Spleen (tissue), 11 donors: ENCODE data around the gene CATSPERD. TPM values are rescaled to one million over a fixed set of nuclear protein-coding genes. Genes with fewer than 3 reads are reported as not detected.

Experiments used
- DNase-seq: peaks from one replicate; pipeline ENCODE4 v3.0.0-alpha.2; 2020
- H3K27ac ChIP-seq, 8 donors: fragments of 200-600 bp; sonication (generic) in 7 of 8; 1 replicate in 4 of 8; 2 replicates in 4 of 8; pipeline versions ENCODE4 v1.5.0 to v1.8.0; 2016 to 2021; ENCODE audit warnings: inconsistent platforms in 4 of 8, mild to moderate bottlenecking in 4 of 8, moderate library complexity in 1 of 8
- H3K27me3 ChIP-seq, 7 donors: fragments of 200-600 bp; sonication (generic) in 6 of 7; replicated peaks in 1 of 7; 1 replicate in 4 of 7; 2 replicates in 3 of 7; pipeline versions ENCODE4 v1.5.0 to v1.8.0; 2016 to 2021; ENCODE audit warnings: inconsistent platforms in 3 of 7, mild to moderate bottlenecking in 1 of 7
- H3K36me3 ChIP-seq, 6 donors: fragments of 200-600 bp; sonication (generic) in 5 of 6; 1 replicate in 4 of 6; 2 replicates in 2 of 6; pipeline versions ENCODE4 v1.5.0 to v1.8.0; 2016 to 2021; ENCODE audit warnings: inconsistent platforms in 2 of 6
- H3K4me1 ChIP-seq, 6 donors: fragments of 200-600 bp; sonication (generic) in 5 of 6; 1 replicate in 3 of 6; 2 replicates in 3 of 6; pipeline versions ENCODE4 v1.5.0 to v1.8.0; 2016 to 2021; ENCODE audit warnings: inconsistent platforms in 3 of 6
- H3K4me3 ChIP-seq, 8 donors: fragments of 200-600 bp; sonication (generic) in 7 of 8; 1 replicate in 4 of 8; 2 replicates in 4 of 8; pipeline versions ENCODE4 v1.5.0 to v1.8.0; 2016 to 2021; ENCODE audit warnings: inconsistent platforms in 4 of 8, mild to moderate bottlenecking in 4 of 8, moderate library complexity in 2 of 8
- H3K9me3 ChIP-seq, 8 donors: fragments of 200-600 bp; sonication (generic) in 7 of 8; 1 replicate in 4 of 8; 2 replicates in 4 of 8; pipeline versions ENCODE4 v1.5.0 to v1.8.0; 2016 to 2021; ENCODE audit warnings: inconsistent platforms in 4 of 8
- CTCF ChIP-seq, 11 experiments: fragments of 200-600 bp in 7 of 11; fragments of 450-650 bp in 4 of 11; sonication (generic) in 4 of 11; IDR thresholded peaks in 8 of 11; conservative IDR thresholded peaks in 3 of 11; 1 replicate in 7 of 11; 2 replicates in 4 of 11; pipeline versions ENCODE4 v1.4.0 to v1.8.0; 2016 to 2021; ENCODE audit warnings: antibody characterized with exemption in 11 of 11, inconsistent platforms in 4 of 11, mild to moderate bottlenecking in 1 of 11
- POLR2A ChIP-seq, 3 donors: fragments of 450-650 bp; IDR thresholded peaks; one replicate each; pipeline ENCODE4 v1.5.1; 2017; ENCODE audit warnings: antibody characterized with exemption in 3 of 3, mild to moderate bottlenecking in 1 of 3
- POLR2AphosphoS5 ChIP-seq, 3 donors: sonication (generic); formaldehyde crosslinking; IDR thresholded peaks; one replicate each; pipeline ENCODE4 v1.5.1; 2017; ENCODE audit warnings: antibody characterized with exemption in 3 of 3
- WGBS, 5 donors: extraction: QIAGEN DNeasy Blood & Tissue Kit in 3 of 5; methylation state at CpG; one replicate each; pipeline versions ENCODE4 v1.1.5 to v1.1.7; 2013 to 2018; 5-methylcytosine and 5-hydroxymethylcytosine counted together
- intact Hi-C: fragments of 100-400 bp; cut with DNase I; formaldehyde crosslinking; loops from one replicate; pipeline ENCODE4 v1.15.0; 2023; ENCODE audit warnings: low total_unique reads
- polyA plus RNA-seq, 3 donors: library from polyadenylated mRNA; stranded (reverse); fragments of 200-250 nt; gene quantifications; one replicate each; pipeline ENCODE4 v1.2.1, GENCODE V29; 2013
- total RNA-seq, 7 donors: library from RNA; depleted of rRNA in 3 of 7; stranded (reverse); fragments of >200 nt in 3 of 7; fragmentation: NEBNext Ultra II Directional in 4 of 7; extraction: Animal tissue kit (Norgen Biotek cat#: 25700) in 4 of 7; gene quantifications; one replicate each; pipeline versions ENCODE4 v1.1.0 to v1.2.1, GENCODE V29; 2016 to 2021
- donor health status: healthy with polysubstance abuse.
- donor health status: DM: no; HTN: no; CAD: no; lungs with moderate emphysema.
- donor health status: DM: no; HTN: no; CAD: no.
- donor health status: Bipolar disorder and iron deficiency.
- donor health status: healthy.
- donor health status: DM: no; HTN: no; CAD: no.
- donor health status: DM: yes; HTN: yes; CAD: no.

Gene CATSPERD
- total and polyA plus RNA-seq, 10 donors = not detected

GRCh38 chr19:5677580-5677979 is 42.9 kb upstream of the CATSPERD start:
- intact Hi-C loops = loop anchor here (10.0 kb wide), 1 partner anchor 53 kb away; the partner anchor contains the start of genes SAFB and SAFB2
- Histone ChIP-seq H3K4me3 (no peak overlapping the region), H3K36me3 (peaks cover 0 to 35% (median 6%) of the 10 kb centered on the region in 6 donors)

GRCh38 chr19:5678071-5678718 is 42.2 kb upstream of the CATSPERD start:
- no peak for TF ChIP-seq POLR2A (IDR thresholded peaks at IDR 0.05)
- no peak for TF ChIP-seq CTCF (IDR thresholded peaks at IDR 0.05 in 8 of 11, conservative IDR thresholded peaks at IDR 0.05 in 3 of 11)
- TF ChIP-seq POLR2AphosphoS5 (IDR thresholded peaks at IDR 0.05) = no peak
- no peak for DNase-seq
- H3K27ac ChIP-seq = no peak overlapping the region
- no peak overlapping the region for H3K4me3 ChIP-seq
- intact Hi-C loops = loop anchor here (10.0 kb wide), 1 partner anchor 53 kb away; the partner anchor contains the start of genes SAFB and SAFB2
- peaks cover 12 to 33% (median 21%) of the 10 kb centered on the region in 6 donors for H3K4me1 ChIP-seq
- no peaks in the 10 kb centered on the region for H3K27me3 ChIP-seq
- peaks cover 0 to 29% (median 6%) of the 10 kb centered on the region in 6 donors for H3K36me3 ChIP-seq
- WGBS, 5 donors = 90 to 96% (median 92%) methylated on average over 17 to 22 of the region's 22 CpGs
- H3K9me3 ChIP-seq = no peaks in the 10 kb centered on the region

More at GRCh38 chr19:5677580-5677979, 42.9 kb upstream of the CATSPERD start:
- H3K9me3 ChIP-seq = no peaks in the 10 kb centered on the region
- H3K27ac ChIP-seq = no peak overlapping the region
- no peak for DNase-seq
- 92 to 97% (median 93%) methylated on average over 8 to 9 of the region's 9 CpGs for WGBS, 5 donors
- TF ChIP-seq POLR2AphosphoS5 (IDR thresholded peaks at IDR 0.05) (peak in 1 of 3 donors; percentile 22), CTCF (IDR thresholded peaks at IDR 0.05 in 8 of 11, conservative IDR thresholded peaks at IDR 0.05 in 3 of 11) (no peak)
- no peaks in the 10 kb centered on the region for H3K27me3 ChIP-seq
- peaks cover 12 to 33% (median 21%) of the 10 kb centered on the region in 6 donors for H3K4me1 ChIP-seq

- Histone ChIP-seq H3K4me3 (peak overlapping the region; percentile 54 to 97 (median 88)), H3K9me3 (no peaks in the 10 kb centered on the region), H3K36me3 (peaks cover 0 to 21% (median 6%) of the 10 kb centered on the region in 6 donors), H3K4me1 (peaks cover 12 to 33% (median 21%) of the 10 kb centered on the region in 6 donors), H3K27ac (peak overlapping the region; percentile 84 to 94 (median 94)), H3K27me3 (no peaks in the 10 kb centered on the region)
- WGBS, 5 donors = 29 to 55% (median 37%) methylated on average over 11 to 26 of the region's 26 CpGs
- intact Hi-C loops = loop anchor here (10.0 kb wide), 1 partner anchor 55 kb away; the partner anchor contains the start of genes SAFB and SAFB2
- no peak for TF ChIP-seq POLR2A (IDR thresholded peaks at IDR 0.05)
- no peak for TF ChIP-seq POLR2AphosphoS5 (IDR thresholded peaks at IDR 0.05)
- DNase-seq = peak; percentile 90
Measured at GRCh38 chr19:5679289-5680083, 41.0 kb upstream of the CATSPERD start.

- 0 to 1% (median 0%) methylated on average over 15 to 23 of the region's 23 CpGs for WGBS, 5 donors
- peaks cover 0 to 21% (median 6%) of the 10 kb centered on the region in 6 donors for H3K36me3 ChIP-seq
- peaks cover 12 to 33% (median 21%) of the 10 kb centered on the region in 6 donors for H3K4me1 ChIP-seq
- no peaks in the 10 kb centered on the region for H3K9me3 ChIP-seq
- intact Hi-C loops = no loop called here
- peak; percentile 90 for DNase-seq
- peak overlapping the region; percentile 54 to 97 (median 88) for H3K4me3 ChIP-seq
- H3K27me3 ChIP-seq = no peaks in the 10 kb centered on the region
- peak overlapping the region; percentile 84 to 94 (median 94) for H3K27ac ChIP-seq
- TF ChIP-seq POLR2AphosphoS5 (IDR thresholded peaks at IDR 0.05) (no peak), CTCF (IDR thresholded peaks at IDR 0.05 in 8 of 11, conservative IDR thresholded peaks at IDR 0.05 in 3 of 11) (no peak), POLR2A (IDR thresholded peaks at IDR 0.05) (no peak)
Measured at GRCh38 chr19:5680084-5680436, 40.4 kb upstream of the CATSPERD start.
